Stimulated activated CD8-positive, alpha-beta memory T cell treated with anti-CD3 and anti-CD28 coated beads, Interleukin-2, amount 100 ng/mL, for 1 hour (primary cell): ENCODE results near the gene FRMD5.
A peak's percentile ranks its signal among the peaks of the same experiment; 100 is the strongest.
"Not testable (repeated sequence)": the region's sequence is repeated elsewhere in the genome, so short reads cannot be mapped to it uniquely, and the experiment has no call there.

ENCODE experiments used
- DNase-seq, 2 donors: peaks; one replicate each; pipeline ENCODE4 v3.0.0-alpha.2; 2020; ENCODE audit warnings: low read depth in 2 of 2

The FRMD5 gene

GRCh38 chr15:43832485-43832884 is 362.6 kb downstream of the FRMD5 start:
- not testable (repeated sequence) for DNase-seq

GRCh38 chr15:43831519-43832052 is 363.5 kb downstream of the FRMD5 start:
- DNase-seq: not testable (repeated sequence)

GRCh38 chr15:43830691-43831275 is 364.3 kb downstream of the FRMD5 start:
- not testable (repeated sequence) for DNase-seq

- not testable (repeated sequence) for DNase-seq
These were observed 365.0 kb downstream of the FRMD5 start for GRCh38 chr15:43829951-43830540.

GRCh38 chr15:43828061-43828657 is 366.9 kb downstream of the FRMD5 start:
- no peak for DNase-seq

- peak; percentile 47 to 53 for DNase-seq
These were observed 368.3 kb downstream of the FRMD5 start, which contains the start of gene WDR76 for GRCh38 chr15:43826508-43827341. Gene WDR76, plus strand, starts transcription at chr15:43827002. Its CDS starts 31 bp downstream, at chr15:43827033.

GRCh38 chr15:43826029-43826507 is 369.0 kb downstream of the FRMD5 start:
- DNase-seq: no peak

- DNase-seq: not testable (repeated sequence)
These were observed 369.8 kb downstream of the FRMD5 start for GRCh38 chr15:43825305-43825704.

GRCh38 chr15:43824302-43825246 is 370.5 kb downstream of the FRMD5 start, which contains the start of gene MFAP1:
Gene MFAP1, minus strand, starts transcription at chr15:43824690. Its CDS starts 121 bp downstream, at chr15:43824569.
- peak; percentile 85 to 87 for DNase-seq

- DNase-seq: no peak
These were observed 373.6 kb downstream of the FRMD5 start for GRCh38 chr15:43821505-43821904.
